Measurements from ENCODE around the gene HOXA3. TPM values are rescaled to one million over a fixed set of nuclear protein-coding genes. Genes with fewer than 3 reads are reported as not detected.

Gene HOXA3
- total RNA-seq, 1 donor from 2014 or later = not detected

GRCh38 chr7:27095050-27095896, 57.1 kb downstream of the HOXA3 start:
- POLR2A ChIA-PET = interaction anchor here (0.7 to 0.9 kb wide), 2 partner anchors 232 to 1283 kb away, joined by 3 to 4 read pairs; no protein-coding TSS in a partner anchor

GRCh38 chr7:27094304-27095049, 57.9 kb downstream of the HOXA3 start:
- no peak for TF ChIP-seq CTCF (IDR thresholded peaks at IDR 0.05)
- Mint-ChIP-seq H3K4me3 (peak overlapping the region; percentile 94), H3K4me1 (peaks cover 33% of the 10 kb centered on the region), H3K9me3 (no peaks in the 10 kb centered on the region), H3K27ac (no peak overlapping the region), H3K27me3 (peaks cover 53% of the 10 kb centered on the region), H3K36me3 (ENCODE audit: low read depth) (peaks cover 10% of the 10 kb centered on the region)
- DNase-seq (no peak), ATAC-seq (ENCODE audit: low read depth) (no peak)
- POLR2A ChIA-PET = no interaction called here
- intact Hi-C loops (cut with micrococcal nuclease) = loop anchor here (5.0 kb wide), 8 partner anchors 68 to 1242 kb away; partner anchors contain the start of genes HIBADH, SNX10 and TAX1BP1
- CTCF ChIA-PET = interaction anchor here (1.1 to 1.9 kb wide), 2 partner anchors 56 to 67 kb away, joined by 3 to 4 read pairs; no protein-coding TSS in a partner anchor

More at GRCh38 chr7:27095050-27095896, 57.1 kb downstream of the HOXA3 start:
- CTCF ChIA-PET = interaction anchor here (1.1 kb wide), 1 partner anchor 55 kb away, joined by 3 read pairs; no protein-coding TSS in a partner anchor
- DNase-seq (no peak), ATAC-seq (ENCODE audit: low read depth) (peak; percentile 12)
- Mint-ChIP-seq H3K27me3 (peaks cover 52% of the 10 kb centered on the region), H3K4me3 (peak overlapping the region; percentile 94), H3K27ac (peak overlapping the region; percentile 76), H3K9me3 (no peaks in the 10 kb centered on the region), H3K4me1 (peaks cover 33% of the 10 kb centered on the region), H3K36me3 (ENCODE audit: low read depth) (peaks cover 15% of the 10 kb centered on the region)
- intact Hi-C loops (cut with micrococcal nuclease) = loop anchor here (5.0 kb wide), 8 partner anchors 67 to 1243 kb away; partner anchors contain the start of genes HIBADH, SNX10 and TAX1BP1
- TF ChIP-seq CTCF (IDR thresholded peaks at IDR 0.05) = no peak

- peaks cover 26% of the 10 kb centered on the region for H3K4me1 Mint-ChIP-seq
- no peaks in the 10 kb centered on the region for H3K9me3 Mint-ChIP-seq
- no peak overlapping the region for H3K4me3 Mint-ChIP-seq
- ATAC-seq (ENCODE audit: low read depth) (no peak), DNase-seq (no peak)
- intact Hi-C loops (cut with micrococcal nuclease) = no loop called here
- peaks cover 56% of the 10 kb centered on the region for H3K27me3 Mint-ChIP-seq
- H3K36me3 Mint-ChIP-seq (ENCODE audit: low read depth) = peaks cover 5% of the 10 kb centered on the region
- ChIA-PET CTCF (interaction anchor here (1.6 to 1.9 kb wide), 2 partner anchors 58 to 68 kb away, joined by 3 to 4 read pairs; no protein-coding TSS in a partner anchor), POLR2A (no interaction called here)
- H3K27ac Mint-ChIP-seq = no peak overlapping the region
- no peak for TF ChIP-seq CTCF (IDR thresholded peaks at IDR 0.05)
Observed at GRCh38 chr7:27093184-27093895, 59.0 kb downstream of the HOXA3 start.

- intact Hi-C loops (cut with micrococcal nuclease) = no loop called here
- H3K9me3 Mint-ChIP-seq = no peaks in the 10 kb centered on the region
- H3K4me1 Mint-ChIP-seq = peaks cover 27% of the 10 kb centered on the region
- ChIA-PET CTCF (interaction anchor here (1.6 to 1.9 kb wide), 2 partner anchors 58 to 68 kb away, joined by 3 to 4 read pairs; no protein-coding TSS in a partner anchor), POLR2A (no interaction called here)
- H3K27me3 Mint-ChIP-seq = peaks cover 59% of the 10 kb centered on the region
- no peak for TF ChIP-seq CTCF (IDR thresholded peaks at IDR 0.05)
- ATAC-seq (ENCODE audit: low read depth) = no peak
- no peak overlapping the region for H3K4me3 Mint-ChIP-seq
- no peak overlapping the region for H3K27ac Mint-ChIP-seq
- H3K36me3 Mint-ChIP-seq (ENCODE audit: low read depth) = peaks cover 5% of the 10 kb centered on the region
- no peak for DNase-seq
Observed at GRCh38 chr7:27092819-27093110, 59.6 kb downstream of the HOXA3 start.
